Stimulated activated CD8-positive, alpha-beta memory T cell treated with anti-CD3 and anti-CD28 coated beads, Interleukin-7, amount 100 ng/mL, for 48 hours (primary cell): ENCODE measurements around the gene BBLN.
A peak's percentile ranks its signal among the peaks of the same experiment; 100 is the strongest.
"Not testable (repeated sequence)": the region's sequence is repeated elsewhere in the genome, so short reads cannot be mapped to it uniquely, and the experiment has no call there.

Source experiments
- DNase-seq, 2 donors: peaks; one replicate each; pipeline ENCODE4 v3.0.0-alpha.2; 2020; ENCODE audit warnings: low read depth in 1 of 2; ENCODE audit errors: extremely low read depth in 1 of 2

The BBLN gene

DNA sequence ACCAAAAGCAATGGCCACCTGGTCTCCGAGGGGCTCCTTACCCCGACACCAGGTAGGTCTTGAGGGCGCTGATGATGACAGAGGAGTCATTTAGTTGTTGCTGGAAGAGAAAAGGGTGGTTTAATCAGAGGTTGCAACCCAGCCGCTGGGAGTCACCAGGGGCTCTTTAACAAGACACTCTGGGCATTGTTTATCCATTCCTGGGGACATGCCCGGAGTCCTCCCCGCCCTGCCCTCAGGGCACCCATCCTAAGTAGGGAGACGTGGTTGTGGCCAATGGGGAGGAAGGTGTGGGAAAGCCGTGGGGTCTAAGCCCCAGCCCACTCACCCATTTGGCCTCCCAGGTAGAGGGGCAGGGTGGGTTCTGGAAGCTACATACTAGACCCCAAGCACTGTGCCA is 35.6 kb upstream of the BBLN start:
- no peak for DNase-seq

DNA sequence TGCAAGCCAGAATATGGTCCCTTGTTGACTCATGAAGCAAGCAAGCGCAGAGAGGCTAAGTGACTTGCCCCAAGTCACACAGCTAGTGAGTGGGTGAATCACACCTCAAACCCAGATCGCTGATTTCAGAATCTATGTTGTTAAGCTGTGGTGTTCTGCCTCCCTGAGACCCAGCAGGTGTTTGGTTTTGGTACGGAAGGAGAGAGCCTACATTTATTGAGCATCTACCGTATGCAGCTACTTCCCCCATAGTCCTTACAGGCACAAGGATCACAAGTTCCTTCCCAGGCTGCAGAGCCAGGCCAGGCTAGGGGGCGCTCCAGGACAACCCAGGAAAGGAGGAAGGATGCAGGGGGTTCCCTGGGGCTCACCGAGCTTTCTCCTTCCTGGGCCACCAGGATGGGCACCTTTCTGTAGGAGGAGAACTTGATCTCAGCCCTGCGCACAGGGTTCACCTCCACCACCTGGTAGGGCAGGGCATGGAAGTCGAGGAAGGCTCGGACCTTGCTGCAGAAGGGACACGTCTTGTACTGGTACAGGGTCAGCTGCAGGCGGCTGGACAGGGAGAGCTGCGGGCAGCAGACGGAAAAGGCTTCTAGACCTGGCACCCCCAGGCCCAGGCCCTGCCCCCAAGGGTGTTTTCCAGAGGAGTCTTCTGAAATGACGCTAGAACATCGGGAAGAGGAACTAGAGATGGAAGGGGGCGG is 35.0 kb upstream of the BBLN start:
- DNase-seq, result no peak

DNA sequence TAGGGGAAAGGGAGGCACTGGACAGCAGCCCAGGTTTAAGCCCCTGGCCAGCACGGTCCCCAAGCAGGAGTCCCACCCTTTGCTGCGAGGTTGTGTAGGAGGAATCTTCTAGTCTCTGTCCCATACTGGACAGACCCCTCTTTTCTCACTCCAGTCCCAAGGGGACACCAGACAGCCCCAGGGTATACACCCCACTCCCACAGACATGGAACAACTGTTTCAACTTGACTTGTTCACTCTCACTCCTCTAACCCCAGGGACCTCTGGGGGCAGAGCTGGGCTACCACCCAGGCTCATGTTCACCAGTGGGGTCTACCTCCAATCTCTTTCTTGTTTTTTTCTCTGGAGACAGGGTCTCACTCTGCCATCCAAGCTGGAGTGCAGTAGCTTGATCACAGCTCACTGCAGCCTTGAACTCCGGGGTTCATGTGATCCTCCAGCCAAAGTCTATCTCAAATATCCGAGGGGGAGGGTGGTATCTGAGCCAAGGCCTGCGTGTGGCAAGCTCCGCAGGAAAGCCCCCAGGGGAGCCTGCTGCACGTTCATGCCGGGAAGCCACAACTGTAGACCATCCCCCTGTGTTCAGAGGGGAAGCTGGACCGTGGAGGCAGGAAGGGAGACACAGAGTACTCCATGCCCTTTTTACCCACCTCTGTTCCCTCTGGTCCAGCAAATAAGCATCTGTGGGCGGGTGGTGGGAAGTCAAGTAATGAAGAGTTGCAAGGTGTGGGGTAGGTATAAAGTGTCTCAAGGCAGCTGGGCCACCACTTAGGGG is 34.3 kb upstream of the BBLN start:
- DNase-seq, result no peak

DNA sequence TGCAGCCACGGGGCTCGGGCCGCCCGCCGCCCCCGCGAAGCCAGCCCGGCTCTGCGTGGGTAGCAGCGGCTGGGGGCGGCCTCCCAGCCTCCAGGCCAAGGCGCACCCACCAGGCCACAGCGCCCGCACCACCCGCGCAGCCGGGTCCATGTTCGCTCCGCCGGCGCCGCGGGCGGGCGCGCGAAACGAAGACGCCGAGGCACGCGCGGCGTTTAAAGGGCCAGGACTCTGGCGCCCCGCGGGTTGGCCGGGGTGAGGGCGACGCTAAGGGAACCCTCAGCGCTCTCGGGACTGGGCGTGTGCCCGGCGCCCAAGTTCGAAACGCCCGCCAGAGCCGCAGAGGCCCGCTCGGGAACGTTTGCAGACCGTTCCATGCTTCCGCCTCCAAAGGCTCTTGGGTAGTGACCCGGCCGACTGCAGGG is 32.5 kb upstream of the BBLN start, which contains the start of gene PTGES2:
Gene PTGES2 (minus strand): TSS at position 162 of the 422 bp plus-strand sequence. CDS start 12 bp downstream, at position 150.
- DNase-seq, result peak; percentile 58 to 59

DNA sequence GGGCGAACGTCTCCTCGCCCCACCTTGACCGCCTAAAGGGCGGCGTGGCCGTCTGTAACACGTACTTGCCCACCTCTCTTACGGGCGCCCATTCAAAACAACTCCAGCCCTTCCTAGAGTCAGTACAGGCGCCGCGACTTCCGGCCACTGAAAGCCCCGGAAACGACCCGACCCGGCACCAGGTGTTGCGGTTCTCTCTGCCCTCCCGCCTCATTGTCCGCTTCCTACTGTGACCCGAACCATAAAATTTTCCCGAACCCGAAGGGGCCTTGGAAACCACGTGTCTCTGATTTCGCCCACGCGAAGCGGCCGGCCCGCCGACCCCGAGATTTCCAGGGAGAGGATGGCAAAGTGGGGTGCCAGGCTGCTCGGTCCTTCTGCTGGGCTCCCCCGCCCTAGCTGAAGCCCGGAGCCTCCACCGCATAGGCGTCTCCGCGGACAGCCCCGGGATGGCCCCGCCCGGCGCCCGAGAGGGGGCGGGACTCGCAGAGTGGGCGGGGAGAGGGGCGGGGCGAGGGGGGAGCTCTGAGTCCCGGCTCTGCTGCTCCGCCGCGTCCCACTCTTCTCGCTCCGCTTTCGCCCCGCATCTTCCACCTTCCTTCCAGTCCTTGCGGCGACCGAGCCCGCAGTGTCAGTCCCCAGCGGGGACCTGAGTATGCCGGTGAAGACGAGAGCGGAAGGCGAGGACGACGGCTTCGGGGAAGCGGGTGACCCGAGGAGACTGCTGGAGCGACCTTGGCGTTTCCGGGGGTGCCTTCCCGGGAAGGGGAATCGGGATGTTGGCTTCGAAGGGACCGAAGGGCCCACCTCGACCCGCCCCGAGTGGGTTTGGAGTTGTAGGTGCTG is 31.9 kb upstream of the BBLN start:
- peak; percentile 63 to 71 for DNase-seq

DNA sequence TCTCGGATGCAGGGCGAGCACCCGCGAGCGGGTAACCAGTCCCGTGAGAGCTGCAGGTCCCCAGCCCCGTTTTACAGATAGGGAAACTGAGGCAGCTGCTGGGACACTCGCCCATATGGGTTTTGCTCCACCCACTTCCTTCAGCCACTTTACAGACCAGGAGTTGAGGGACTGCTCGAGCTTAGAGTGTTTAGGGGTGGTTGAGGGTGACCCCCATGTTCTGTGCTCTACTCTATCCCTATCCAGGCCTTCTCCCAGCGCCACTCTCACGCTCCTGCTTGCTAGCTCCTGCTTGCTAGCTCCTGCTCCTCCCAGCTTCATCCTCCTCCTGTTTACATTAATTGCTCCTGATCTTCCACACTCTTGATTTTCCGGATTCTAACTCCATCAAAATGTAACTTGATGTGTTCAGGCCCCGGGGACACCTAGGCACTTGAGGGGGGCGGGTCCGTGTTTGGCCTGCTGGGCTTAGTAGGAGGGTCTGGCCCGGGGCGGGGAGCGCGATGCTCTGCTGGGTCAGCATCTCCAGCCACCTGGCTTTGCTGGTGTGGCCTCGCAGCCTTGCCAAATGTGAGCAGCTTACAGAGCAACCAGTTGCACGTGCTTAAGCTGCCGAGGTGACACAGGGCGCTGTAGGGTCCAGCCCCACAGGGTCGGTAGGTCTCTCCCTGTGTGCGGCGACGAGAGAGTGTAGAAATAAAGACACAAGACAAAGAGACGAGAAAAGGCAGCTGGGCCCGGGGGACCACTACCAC is 31.1 kb upstream of the BBLN start:
- no peak for DNase-seq

DNA sequence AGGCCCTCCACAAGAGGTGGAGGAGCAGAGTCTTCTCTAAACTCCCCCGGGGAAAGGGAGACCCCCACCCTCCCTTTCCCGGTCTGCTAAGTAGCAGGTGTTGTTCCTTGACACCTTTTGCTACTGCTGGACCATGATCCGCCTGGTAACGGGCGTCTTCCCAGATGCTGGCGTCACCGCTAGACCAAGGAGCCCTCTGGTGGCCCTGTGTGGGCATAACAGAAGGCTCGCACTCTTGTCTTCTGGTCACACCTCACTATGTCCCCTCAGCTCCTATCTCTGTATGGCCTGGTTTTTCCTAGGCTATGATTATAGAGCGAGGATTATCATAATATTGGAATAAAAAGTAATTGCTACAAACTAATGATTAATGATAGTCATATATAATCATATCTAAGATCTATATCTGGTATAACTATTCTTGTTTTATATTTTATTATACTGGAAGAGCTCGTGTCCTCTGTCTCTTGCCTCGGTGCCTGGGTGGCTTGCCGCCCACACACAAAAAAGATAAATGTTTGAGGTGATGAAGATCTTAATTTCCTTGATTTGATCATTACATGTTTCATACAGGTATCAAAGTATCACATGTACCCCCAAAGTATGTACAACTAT is 30.0 kb upstream of the BBLN start:
- peak in 1 of 2 donors; percentile 37 for DNase-seq

DNA sequence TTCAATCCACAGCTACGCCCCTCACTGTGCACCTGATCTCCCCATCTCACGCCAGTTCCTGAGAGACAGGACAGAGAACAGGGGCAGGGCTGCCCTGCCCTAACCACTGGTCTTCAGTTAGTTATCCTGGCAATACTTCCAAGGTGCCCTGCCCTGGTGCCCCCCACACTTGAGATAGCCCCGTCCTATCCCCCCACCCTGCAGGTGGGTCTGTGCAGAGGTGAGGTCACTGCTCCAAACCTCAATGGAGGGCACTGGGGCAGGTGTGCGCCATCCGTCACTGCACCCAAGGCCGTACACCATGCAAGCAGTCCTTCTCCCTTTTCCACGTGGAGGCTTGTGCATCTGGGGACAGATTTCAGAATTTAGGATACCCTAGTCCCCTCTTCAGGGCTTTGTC is 29.4 kb upstream of the BBLN start:
- DNase-seq, result not testable (repeated sequence)

DNA sequence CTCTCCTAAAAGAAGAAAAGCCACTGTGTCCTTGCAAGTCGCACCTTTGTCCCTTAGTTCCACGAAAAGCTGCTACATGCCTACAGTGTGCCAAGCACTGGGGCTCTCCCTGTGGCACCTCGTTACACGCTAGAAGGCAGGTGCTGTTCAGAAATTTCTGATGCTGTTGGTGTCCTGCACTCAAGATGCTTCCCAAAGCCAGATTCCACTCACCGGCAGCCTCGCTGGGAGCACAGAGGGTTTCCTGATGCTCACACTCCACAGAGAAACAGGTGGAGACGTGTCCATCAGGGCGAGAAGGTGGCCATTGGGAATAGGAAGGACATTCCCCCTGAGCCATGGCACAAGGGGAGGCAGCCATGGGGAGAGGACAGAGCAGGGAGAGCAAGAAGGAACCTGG is 28.7 kb upstream of the BBLN start:
- DNase-seq, result not testable (repeated sequence)

DNA sequence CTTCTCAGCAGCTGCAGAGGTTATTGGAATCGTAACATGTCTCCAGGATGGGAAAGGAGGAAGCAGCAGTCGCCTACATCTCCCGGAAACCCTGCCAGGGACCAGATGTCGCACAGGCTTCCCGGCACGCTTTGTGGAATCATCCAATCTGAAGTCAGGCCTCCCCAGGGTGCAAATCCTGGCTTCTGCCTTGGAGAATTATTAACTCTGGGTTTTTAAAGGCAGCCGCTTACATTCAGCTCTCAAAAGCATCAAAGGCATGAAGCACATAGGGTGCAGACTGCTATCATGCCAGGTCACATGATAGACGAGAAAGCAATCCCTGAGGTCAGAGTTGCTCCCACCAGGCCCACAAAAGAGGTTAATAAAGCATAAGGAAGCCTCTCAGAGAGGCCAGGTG is 27.9 kb upstream of the BBLN start:
- DNase-seq, result not testable (repeated sequence)

DNA sequence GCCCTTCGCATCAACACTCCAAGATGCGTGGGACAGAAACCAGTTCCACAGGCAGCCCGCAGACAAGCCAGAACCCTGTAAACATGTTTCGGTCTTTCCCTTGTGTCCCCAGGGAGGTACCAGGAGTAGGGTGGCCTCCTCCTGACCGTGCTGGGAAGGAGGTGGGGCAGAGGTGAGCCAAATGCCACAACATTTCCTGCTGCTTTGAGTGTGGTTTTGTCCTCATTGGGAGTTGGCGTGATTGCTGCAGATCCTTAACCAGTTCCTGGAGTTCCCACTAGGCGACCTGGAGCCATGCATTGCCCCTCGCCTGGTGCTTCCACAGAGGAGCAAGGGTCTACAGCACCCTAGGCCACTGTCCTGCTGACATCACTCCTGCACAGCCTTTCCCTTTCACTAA is 24.5 kb upstream of the BBLN start:
- DNase-seq, result not testable (repeated sequence)

DNA sequence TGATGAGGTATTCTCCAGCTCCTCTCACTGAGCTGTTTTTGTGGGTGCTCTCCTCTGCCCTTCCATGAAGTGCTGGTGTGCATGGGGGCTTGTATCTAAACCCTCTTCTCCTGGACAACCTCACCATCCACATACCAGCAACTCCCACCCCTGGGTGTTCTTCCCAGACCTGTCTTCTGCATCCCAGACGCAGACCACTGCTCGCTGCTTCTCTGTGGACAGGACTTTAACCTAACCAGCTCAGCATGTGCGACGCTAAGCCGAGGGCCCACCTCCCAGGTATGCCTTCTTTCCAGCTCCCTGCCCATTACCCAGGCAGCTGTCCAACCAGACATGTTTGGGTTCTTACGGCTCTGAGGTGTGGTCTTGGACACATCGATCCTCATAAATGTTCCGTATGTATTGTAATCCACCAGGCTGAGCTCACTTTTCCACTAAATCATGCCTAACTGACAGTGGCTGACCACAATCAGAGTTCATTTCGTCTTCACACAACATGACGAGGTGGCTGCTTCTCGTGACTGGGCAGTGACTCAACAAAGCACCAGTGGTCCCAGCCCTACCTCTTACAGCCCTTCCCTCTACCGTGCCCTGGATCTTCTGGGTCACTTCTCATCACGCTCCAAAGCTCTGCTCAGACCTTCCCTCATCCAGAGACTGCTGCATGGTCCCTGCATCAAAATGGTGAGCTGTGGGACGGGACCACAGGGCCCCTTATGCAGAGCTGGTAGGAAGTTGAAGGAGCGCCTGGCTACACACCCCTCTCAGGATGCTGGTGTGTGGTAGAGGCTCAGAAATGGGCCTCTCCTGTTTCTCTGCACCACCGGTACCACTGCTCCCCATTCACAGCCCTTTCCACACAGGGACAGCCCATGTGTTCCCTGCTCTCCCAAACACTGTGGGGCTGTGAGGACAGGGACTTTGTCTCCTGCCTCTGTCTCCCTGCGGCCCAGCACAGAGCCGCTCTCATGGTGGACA is 23.0 kb upstream of the BBLN start:
- DNase-seq, result no peak

DNA sequence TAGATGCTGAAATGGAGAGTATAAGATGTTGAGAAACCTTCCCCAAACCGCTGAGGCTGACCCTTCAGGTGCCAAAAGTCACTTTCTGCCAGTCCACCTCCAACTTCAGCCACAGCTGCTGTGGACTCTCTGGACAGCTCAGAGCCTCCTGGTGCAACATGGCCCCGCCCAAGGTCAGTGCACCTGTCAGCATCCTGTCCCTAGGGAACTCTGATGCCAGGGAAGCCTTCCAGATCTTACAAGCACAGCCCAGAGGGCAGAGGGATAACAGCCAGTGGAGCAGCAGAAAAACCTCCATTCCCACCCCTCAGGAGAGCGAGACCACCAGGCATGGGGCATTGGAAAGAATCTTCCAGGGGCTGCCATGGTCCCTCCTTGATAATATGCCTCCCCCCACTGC is 22.1 kb upstream of the BBLN start:
- DNase-seq, result no peak

DNA sequence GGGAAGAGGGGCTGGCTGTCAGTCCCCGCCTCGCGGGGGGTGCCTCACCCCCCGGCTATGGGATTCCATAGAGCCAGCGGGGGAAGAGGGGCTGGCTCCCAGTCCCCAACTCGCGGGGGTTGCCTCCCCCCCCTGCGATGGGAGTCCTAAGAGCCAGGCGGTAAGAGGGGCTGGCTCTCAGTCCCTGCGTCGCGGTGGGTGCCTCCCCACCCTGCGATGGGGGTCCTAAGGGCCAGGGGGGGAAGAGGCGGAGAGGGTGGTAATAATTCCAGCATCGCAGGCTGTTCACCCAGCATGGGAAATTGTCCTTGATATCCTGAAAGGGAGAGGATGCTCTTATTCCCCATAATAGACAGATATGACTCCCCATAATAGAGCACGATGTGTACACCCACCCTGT is 20.4 kb upstream of the BBLN start:
- DNase-seq, result no peak

DNA sequence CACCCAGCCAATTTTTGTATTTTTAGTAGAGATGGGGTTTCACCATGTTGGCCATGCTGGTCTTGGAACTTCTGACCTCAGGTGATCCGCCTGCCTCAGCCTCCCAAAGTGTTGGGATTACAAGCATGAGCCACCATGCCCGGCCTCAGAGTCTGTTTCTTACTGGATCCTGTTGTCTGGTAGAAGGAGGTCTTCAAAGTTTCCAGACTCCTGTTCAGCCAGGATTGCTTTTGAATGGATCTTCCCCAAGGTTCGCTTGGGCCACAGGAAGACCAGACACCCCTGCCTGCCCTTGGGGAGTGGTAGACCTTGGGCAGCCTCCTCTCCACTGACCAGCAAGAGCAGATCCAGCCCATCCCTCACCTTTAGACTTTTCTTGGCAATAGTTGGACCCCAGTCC is 18.5 kb upstream of the BBLN start:
- no peak for DNase-seq

DNA sequence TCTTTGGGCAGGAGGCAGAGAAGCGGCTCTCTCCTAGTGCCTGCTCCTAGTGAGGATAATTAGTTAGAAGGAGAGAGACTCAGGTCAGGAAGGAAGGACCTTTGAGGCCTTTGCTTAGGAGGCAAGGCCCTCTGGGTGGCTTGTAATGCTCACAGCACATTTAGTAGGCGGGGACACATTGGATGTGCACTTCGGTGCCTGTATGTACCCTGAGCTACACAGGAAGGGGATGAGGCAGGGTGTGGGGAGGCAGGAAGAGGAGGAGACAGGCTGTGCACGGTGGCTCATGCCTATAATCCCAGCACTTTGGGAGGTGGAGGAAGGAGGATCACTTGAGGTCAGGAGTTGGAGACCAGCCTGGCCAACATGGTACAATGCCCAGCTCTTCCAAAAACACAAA is 18.0 kb upstream of the BBLN start:
- DNase-seq, result no peak

DNA sequence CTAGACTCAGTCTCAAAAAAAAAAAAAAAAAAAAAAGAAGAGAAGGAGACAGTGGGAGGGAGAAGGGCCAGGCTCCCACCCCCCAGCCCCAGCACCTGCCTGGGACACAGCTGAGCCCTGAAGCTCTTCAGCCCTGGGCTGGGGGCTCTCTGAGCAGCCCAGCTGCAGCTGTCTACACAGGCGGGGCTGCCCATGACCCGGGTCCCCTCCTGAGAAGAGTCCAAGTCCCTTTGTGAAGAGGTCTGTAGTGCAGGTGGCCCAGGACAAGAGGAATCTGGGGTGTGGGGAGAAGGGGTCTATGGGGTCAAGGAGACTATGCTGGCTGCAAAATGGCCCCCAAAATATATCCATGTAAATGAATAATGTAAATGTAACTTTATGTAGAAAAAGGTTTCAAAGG is 17.5 kb upstream of the BBLN start:
- DNase-seq, result no peak

DNA sequence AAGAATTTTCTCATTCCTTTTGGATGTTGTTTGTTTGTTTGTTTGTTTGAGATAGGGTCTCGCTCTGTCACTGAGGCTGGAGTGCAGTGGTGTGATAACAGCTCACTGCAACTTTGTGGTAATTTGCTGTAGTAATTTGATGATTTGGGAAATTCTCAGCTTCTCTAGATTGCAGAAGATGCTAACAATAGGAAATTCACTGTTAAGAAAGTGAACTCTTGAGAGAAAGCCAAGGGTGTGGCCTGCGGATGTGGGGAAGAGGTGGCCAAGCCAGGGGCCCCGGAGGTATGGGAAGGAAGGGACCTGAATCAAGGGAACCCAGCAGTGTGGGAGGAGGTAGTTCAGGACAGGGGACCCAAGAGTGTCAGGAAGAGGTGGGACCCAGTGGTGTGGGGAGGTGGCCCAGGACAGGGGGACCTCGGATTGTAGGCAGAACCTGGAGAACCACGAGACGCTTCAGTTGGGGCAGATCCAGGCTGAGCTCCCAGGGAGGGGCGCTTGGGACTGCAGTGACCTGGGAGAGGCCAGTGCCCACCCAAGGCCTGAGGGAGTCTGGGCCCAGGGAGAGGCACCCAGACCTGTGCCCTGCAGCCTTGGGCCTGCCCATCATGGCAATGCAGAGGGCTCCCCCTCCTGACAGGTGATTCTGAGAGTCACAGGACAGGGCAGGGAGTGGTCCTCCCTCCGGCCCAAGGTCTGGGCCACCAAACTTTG is 16.4 kb upstream of the BBLN start:
- DNase-seq, result no peak
